HG02970 (cell line): ENCODE measurements around the gene TUBB4A.

Source experiments
- ATAC-seq: cut with Tn5 transposase; IDR thresholded peaks from one replicate; pipeline ENCODE4 v1.9.1; 2021; ENCODE audit warnings: mild to moderate bottlenecking, moderate library complexity, moderate number of reproducible peaks; ENCODE audit not compliant: unreplicated experiment, low FRiP score

Gene TUBB4A

DNA sequence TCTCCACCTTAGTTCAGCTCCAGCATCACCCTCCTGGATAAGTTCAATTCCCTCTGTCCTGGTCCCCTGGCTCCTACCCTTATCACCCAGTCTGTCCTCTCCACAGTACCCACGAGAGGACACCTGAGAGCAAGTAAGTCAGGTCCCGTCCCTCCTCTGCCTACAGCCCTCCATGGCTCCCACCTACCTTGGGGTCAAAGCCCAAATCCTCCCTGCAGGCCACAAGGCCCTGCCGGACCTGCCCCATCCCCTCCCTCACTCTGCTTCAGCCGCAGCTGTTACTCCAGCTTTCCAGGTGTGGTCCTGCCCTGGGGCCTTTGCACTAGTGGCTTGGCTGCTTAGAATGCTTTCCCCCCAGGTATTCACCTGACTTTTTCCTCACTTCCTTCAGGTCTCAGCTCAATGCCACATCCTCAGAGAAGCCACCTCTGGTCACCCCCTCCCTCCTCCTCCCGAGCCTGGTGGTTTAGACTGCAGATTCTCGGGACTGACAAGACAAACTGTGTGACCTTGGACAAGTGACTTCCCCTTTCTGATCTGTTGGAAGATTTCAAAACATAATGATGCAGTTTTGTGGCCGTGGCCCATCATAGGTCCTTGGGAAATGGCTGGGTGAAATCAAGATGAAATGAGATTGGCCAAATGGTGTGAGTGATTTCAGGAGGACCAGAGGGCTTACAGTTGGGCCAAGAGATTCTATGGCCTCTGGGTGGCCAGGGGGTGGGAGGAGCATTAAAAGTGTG, 3.6 kb downstream of the TUBB4A start:
- ATAC-seq = no peak

DNA sequence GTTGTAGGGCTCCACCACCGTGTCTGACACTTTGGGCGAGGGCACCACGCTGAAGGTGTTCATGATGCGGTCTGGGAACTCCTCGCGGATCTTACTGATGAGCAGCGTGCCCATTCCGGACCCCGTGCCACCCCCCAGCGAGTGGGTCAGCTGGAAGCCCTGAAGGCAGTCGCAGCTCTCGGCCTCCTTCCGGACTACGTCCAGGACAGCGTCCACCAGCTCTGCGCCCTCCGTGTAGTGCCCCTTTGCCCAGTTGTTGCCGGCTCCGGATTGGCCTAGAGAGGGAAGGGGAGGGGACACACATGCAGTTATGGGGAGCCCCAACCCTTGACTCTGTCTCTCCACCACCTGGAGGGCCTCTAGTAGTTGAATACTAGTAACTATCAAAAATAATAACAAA, 6.2 kb downstream of the TUBB4A start:
- no peak for ATAC-seq

DNA sequence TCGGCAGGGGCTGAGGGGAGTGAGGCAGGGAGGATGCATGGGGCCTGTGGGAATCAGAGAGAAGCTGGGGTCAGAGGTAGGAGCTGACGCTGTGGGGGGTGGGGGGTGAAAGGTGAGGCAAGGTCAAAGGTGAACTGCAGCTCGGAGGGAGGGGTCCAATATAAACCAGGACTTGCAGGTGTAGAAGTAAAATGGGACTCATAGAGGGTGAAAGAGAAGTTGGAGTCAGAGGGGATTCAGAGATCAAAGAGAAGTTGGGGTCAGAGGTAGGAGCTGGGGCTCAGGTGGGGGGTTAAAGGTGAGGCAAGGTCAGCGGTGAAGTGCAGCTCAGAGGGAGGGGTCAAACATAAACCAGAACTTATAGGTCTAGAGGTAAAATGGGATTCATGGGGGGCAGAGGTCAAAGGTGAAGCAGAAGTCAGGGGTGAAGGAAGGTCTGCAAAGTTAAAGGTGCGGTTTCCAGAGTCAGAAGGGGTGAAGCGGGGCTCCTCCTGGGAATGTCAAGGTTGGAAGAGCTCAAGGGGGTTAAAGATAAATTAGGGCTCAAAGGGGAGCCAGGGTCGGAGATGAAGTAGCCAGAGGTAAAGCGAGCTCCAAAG, 7.6 kb downstream of the TUBB4A start:
- no peak for ATAC-seq

DNA sequence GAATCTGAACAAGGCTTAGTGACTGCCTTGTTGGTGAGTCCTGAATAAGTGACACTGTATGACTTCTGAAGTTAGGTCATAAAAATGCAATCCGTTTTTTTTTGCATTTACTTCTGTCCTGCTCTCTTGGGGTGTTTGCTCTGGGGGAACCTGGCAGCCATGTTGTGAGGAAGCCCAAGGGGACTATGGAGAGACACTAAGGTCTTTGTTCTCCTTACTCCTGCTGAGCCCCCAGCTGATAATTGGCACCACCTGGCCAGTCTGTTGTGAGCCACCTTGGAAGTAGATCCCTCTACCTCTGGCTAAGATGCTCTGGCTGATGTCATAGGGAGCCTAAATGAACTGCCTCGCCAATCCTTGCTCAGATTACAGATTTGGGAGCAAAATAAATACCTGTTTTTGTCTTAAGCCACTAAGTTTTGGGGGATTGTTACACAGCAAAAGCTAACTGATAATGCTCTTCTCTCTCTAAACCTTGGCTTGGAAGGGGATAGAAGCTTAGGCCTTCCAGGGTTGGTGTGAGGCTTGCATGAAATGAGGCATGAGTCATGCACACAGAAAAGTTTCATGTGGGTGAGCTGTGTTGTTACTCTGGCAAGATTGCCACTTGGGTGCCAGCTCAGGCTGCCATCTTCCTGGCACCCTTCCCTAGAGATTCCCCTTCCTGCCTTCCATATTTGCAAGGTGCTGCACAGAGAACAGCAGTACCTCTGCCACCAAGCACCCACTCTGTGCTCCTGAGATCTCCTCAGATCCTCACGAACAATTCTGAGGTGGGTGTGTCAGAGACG, 10.1 kb downstream of the TUBB4A start:
- ATAC-seq = no peak

DNA sequence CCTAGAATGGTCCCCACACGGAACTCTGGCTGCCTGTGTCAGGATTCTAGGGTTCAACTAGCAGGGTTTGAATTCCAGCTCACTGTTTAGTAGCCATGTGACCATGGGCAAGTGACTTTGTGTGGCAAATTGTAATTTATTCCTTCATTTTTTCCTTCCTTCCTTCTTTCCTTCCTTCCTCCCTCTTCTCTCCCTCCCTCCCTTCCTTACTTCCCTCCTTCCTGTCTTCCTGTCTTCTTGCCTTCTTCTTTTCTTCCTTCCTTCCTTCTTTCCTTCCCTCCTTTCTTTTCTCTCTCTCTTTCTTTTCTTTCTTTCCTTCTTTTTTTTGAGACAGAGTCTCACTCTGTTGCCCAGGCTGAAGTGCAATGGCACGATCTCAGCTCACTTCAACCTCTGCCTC, 12.0 kb downstream of the TUBB4A start:
- ATAC-seq = no peak

DNA sequence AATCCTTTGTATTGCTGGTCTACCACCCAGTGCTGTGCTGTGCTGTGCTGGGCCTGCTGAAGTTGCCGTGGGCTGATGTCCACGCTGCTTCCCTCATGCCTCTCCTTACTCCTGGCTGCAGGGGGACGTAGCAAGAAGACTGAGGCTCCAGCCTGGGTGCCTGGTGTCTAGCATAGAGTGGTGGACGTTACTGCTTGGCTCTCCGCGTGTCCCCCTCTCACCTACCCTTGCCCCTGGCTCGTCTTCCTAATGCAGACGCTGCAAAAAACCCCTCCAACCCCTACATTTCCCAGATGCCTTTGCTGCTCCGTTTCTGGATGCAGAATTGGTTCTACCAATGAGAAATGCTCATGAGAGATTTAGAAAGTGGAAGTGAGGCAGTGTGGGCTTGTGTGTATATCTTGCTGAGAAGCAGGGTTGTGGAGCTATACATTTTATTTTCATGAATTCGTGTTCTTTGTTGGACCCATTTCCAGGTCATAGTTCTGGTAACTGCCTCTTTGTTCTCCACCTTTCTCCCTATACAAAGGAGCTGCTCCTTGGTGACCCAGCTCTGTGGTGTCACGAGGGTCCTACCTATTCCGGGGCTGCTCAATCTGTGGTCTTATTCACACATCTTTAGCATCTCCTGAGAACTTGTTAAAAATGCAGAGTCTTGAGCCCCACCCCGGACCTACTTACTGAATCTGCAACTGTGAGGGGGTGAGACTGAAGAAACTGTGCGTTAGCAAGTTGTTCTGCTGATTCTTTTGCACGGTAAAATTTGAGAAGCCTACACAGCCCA, 12.6 kb downstream of the TUBB4A start:
- ATAC-seq = no peak

DNA sequence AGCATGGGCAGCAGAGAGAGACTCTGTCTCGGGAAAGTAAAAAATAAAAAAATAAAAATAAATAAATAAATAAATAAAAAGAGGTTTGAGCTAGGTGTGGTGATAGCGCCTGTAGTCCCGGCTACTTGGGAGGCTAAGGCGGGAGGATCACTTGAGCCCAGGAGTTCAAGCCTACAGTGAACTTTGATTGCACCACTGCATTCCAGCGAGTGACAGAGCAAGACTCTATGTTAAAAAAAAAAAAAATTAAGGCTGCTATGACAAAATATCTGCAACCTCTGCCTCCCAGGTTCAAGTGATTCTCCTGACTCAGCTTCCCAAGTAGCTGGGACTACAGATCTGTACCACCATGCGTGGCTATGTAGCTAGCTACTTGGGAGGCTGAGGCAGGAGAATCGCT, 17.3 kb downstream of the TUBB4A start:
- no peak for ATAC-seq

DNA sequence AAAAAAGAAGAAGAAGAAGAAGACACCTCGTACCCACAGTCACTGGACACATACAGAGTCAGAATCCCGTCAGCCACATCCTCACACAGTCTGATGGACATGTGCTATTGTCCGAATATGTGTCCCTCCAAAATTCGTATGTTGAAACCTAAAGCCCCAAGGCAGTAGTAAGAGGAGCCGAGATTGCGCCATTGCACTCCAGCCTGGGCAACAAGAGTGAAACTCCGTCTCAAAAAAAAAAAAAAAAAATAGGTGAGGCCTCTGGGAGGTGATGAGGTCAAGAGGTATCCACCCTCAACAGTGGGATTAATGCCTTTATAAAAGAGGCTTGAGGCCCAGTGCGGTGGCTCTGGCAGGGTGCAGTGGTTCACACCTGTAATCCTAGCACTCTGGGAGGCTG, 17.9 kb downstream of the TUBB4A start:
- ATAC-seq = no peak

DNA sequence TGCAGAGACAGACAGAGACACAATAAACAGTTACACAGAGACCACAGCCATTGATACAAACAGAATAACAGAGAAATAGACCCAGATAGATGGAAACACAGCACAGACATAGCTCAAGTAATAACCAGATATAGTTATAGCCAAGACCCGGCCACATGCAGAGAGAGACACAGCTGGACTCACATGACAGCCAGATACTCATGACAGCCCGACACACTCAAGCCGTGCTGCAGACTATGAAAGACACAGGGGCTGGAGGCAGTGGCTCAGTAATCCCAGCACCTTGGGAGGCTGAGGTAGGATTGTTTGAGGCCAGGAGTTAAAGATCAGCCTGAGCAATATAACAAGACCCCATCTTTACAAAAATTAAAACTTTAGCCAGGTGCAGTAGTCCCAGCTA, 18.9 kb downstream of the TUBB4A start:
- no peak for ATAC-seq

DNA sequence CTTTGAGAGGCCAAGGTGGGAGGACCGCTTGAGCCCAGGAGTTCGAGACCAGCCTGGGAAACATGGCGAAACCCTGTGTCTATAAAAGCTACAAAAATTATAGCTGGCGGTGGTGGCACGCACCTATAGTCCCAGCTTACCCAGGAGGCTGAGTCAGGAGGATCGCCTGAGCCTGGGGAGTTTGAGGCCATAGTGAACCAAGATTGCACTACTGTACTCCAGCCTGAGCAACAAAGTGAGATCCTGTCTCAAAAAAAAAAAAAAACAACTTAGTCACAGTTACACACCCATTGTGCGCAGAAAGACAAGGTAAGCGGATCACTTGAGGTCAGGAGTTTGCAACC, 19.8 kb downstream of the TUBB4A start:
- ATAC-seq = no peak

DNA sequence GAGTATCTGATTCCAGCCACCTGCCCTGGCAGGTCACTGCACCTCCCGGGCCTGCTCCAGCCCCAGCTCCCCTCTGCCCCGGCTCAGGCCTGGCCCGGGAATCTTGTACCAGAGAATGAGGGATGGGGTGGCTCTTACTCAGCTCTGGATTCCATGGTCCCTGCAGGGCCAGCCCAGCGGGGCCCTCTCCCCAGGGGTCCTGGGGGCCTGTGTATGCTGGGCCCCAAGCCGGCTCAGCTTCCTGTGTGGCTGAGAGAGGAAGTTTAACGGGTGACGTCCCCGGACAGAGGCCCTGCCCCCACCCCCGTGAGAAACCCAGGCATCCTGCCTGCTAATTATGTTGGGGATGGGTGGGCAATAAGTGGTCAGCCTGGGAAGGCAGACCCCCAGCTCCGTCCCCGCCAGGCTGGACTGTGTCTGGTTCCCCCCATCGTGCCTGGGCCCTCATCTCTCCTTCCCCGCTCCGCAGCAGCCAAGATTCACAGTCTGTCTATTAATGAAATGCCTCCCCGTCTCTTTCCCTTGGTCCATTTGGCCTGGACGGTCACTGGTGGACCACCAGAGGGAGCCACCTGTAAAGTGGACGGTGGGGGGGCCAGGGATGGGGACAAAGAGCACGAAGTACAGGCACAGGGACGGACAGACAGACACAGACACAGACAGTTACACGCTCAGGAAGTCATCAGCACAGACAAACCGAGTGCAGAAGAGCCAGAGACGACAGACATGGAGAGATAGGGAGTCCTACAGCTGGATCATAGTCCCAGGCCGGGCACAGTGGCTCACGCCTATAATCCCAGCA, 20.4 kb downstream of the TUBB4A start, which contains the start of gene DENND1C:
DENND1C (minus strand) TSS at position 247 of the 802 bp plus-strand sequence; CDS start at position 155, 92 bp downstream.
- no peak for ATAC-seq

DNA sequence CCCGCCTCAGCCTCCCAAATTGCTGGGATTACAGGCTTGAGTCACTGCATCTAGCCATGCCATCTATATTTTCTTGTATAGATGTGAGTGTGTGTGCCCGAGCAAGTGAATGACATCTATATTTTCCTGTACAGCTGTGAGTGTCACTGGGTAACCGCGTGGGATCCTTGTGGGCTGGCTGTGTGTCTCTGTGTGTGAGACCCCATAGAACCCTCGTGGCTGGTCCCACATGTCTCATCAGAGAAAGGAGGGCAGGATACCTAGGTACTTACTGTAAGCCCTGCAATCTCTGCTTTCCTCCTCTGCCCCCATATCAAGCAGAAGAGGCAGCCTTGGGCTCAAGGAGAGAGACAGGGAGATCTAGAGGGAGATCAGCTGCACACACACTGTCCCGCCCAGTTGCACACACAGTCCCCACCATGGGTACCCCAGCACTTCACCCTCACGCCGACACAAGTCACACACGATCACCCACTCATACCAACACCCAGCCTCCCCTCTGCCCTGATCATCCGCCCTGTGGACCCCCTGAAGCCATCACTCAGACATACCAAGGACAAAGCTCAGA, 21.2 kb downstream of the TUBB4A start:
- no peak for ATAC-seq

DNA sequence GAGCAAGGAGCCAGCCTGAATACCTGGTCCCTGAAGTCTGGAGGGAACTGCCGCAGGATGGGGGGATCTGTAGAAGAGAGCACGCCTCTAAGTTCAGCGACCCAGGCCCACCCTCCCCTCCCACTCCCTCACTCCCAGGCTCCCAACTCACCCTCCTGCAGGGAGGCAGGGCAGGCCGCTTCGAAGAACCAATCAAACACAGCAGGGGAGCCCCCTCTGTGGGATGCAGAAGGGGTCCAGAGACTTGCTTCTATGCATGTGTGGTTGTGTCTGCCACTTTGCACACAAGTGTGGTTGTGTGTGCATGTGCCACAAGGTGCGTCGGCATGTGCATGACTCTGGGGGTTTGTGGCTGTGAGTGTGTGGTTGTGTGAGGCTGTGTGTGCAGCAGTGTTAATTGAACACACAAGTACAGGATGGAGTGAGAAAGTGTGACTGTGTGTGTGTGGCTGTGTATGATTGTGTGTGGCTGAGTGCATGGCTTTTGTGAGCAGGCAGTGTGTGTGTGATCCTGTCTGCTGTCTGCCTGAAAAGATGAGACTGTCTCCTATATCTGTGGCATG, 22.2 kb downstream of the TUBB4A start:
- ATAC-seq = no peak

DNA sequence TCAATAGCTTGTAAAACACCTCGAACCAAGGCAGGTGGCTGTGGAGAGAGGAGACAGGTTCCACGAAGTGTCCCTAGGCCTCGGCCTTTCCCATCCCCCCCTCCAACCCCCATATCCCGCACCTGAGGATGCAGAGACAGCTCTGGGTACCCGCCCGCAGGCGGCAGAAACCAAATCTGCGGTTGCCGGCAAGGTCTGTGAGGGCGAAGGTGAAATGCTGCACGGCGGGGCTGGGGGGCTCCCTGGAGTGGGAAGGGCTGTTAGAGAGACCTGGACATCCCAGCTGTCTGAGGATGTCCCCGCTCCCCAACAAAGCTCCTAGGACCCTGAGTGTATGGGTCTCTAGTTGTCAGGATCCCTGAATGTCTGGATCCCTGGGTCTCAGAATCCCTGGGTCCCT, 23.3 kb downstream of the TUBB4A start:
- ATAC-seq = no peak

DNA sequence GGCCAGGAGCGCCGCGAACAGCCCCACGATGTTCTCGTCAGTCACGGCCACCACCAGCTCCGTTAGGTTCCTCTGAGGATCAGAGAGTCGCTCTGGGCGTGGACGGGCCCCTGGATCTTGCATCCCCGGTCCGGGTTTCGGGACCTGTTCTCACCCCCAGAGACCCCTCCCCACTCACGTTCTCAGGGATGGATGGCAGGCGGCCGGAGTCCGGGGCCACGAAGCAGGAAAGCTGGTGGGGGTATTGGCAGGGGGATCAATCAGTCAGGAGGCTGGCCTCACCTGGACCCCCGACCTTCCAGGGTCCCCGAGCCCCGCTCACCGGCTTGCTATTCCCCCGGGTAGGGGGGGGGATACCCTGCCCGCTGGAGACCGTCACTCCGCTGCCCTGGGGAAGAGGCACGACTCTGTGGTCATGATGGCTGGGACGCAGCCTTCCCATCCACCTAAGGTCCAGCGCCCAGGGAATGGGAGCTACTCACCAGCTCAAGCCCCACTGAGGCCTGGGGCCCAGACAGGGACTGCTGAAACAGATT, 25.1 kb downstream of the TUBB4A start:
- no peak for ATAC-seq

DNA sequence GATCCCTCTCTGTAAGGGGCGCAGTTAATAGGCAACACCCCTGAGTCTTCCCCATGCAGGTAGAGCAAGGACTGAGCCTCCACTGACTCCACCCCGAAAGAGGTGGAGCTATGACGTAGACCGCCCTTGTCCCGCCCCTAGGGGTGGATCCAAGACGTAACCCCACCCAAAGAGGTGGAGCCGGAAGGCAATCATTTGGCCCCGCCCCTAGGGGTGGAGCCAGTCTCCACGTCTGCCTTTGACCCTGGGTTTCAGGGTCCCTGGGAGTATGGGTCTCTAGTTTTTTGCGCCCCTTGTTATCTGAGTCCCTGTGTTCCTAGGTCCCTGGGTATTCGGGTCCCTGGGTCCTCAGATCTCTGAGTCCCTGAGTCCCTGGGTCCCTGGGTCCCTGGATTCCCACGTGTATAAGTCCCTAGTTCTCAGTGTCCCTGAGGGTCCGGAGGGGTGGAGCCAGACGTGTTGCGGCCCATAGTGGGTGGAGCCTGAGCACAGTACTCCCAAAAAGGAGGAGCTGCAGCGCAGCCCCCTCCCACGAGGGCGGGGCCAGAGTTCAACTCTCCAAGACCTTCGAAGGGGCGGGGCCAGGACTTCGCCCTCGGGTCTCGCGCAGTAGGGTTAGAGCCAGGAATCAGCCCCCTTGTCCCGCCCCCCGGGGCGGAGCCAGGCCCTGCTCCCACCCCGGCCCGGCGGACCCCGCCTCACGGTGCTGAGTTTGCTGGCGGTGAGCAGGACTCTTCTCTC, 25.8 kb downstream of the TUBB4A start:
- no peak for ATAC-seq

DNA sequence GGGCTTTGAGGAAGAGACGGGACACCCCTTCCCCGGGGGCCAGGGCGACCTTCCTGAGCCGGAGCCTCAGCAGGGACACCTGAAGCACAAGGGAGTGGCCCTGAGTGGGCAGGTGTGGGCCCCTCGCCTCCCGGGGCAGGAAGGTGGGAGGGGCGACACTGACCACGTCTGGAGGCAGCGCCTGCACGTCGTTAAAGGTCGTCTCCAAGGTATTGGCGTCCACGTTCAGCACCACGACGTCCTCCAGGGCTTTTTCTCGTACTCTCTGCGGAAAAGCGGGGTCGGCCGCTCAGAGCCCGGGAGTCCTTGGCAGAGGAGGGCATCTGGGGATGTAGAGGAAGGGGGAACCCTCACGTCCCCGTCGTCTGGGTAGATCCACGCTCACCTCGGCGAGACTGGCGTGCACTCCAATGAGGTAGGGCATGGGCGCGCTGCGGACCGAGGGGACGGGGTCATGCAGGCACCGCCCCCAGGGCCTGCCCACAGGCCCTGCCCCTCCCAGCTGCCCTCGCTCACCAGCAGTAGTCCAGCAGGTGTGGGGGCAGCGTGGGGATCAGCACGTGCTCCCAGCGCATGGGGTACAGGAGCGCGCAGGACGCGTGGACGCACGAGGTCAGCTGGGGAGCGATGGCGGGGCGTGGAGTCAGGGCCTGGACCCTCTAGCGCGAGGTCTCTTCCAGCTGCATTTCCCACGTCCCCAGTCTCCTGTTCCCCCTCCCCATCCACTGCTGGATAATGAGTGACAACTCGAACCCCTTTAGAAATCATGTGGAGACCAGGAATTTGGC, 26.6 kb downstream of the TUBB4A start:
- ATAC-seq = no peak

DNA sequence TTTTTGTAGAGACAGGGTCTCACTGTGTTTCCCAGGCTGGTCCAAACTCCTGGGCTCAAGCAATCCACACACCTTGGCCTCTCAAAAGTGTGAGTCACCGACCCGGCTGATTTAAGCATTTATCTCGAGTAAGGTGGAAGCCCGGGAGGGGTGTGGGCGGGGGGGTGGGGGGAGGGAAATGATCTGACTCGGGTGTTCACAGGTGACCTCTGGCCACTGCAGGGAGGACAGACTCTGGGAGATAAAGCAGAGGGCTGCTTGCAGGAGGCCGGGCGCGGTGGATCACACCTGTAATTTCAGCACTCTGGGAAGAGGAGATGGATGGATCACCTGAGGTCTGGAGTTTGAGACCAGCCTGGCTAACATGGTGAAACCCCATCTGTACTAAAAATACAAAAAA, 28.5 kb downstream of the TUBB4A start:
- no peak for ATAC-seq
